Nephron progenitor cell (in vitro differentiated cells): ENCODE results near the gene ATG13.

ENCODE experiments used
- DNase-seq: peaks from one replicate; pipeline ENCODE4 v3.0.0; 2021
- H3K27ac Mint-ChIP-seq: 2 replicates; pipeline ENCODE4 v1.8.0; 2021; ENCODE audit warnings: mild to moderate bottlenecking, moderate library complexity, mixed read lengths
- H3K27me3 Mint-ChIP-seq: 2 replicates; pipeline ENCODE4 v1.8.0; 2021; ENCODE audit warnings: mild to moderate bottlenecking, low read depth, mixed read lengths; ENCODE audit not compliant: poor library complexity
- H3K36me3 Mint-ChIP-seq: 2 replicates; pipeline ENCODE4 v1.8.0; 2021; ENCODE audit warnings: low read depth, mixed read lengths
- H3K4me1 Mint-ChIP-seq: 2 replicates; pipeline ENCODE4 v1.8.0; 2021; ENCODE audit warnings: mixed read lengths
- H3K4me3 Mint-ChIP-seq: 2 replicates; pipeline ENCODE4 v1.8.0; 2021; ENCODE audit warnings: mild to moderate bottlenecking, moderate library complexity, mixed read lengths
- H3K9me3 Mint-ChIP-seq: 2 replicates; pipeline ENCODE4 v1.8.0; 2021; ENCODE audit warnings: mild to moderate bottlenecking, moderate library complexity, mixed read lengths
- TF ChIP-seq, protein P1 (sequence below): fragments of 200-600 bp; sonication (generic); IDR thresholded peaks from 2 replicates; pipeline ENCODE4 v1.5.0; 2021; ENCODE audit warnings: antibody characterized with exemption

Gene ATG13

DNA sequence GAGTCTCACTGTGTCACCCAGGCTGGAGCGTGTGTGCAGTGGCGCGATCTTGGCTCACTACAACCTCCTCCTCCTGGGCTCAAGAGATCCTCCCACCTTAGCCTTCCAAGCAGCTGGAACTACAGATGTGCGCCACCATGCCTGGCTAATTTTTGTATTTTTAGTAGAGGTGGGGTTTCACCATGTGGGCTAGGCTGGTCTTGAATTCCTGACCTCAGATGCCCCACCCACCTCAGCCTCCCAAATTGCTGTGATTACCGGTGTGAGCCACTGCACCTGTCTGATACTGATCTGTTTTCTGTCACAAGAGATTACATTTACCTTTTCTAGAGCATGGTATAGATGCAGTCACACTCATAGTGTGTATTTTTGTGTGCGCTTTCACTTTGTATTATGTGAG lies 11.6 kb downstream of the ATG13 start:
- peaks cover 42% of the 10 kb centered on the region for H3K36me3 Mint-ChIP-seq
- peaks cover 6% of the 10 kb centered on the region for H3K4me1 Mint-ChIP-seq
- no peak overlapping the region for H3K4me3 Mint-ChIP-seq
- no peaks in the 10 kb centered on the region for H3K9me3 Mint-ChIP-seq
- H3K27me3 Mint-ChIP-seq = no peaks in the 10 kb centered on the region
- TF ChIP-seq, protein P1, sequence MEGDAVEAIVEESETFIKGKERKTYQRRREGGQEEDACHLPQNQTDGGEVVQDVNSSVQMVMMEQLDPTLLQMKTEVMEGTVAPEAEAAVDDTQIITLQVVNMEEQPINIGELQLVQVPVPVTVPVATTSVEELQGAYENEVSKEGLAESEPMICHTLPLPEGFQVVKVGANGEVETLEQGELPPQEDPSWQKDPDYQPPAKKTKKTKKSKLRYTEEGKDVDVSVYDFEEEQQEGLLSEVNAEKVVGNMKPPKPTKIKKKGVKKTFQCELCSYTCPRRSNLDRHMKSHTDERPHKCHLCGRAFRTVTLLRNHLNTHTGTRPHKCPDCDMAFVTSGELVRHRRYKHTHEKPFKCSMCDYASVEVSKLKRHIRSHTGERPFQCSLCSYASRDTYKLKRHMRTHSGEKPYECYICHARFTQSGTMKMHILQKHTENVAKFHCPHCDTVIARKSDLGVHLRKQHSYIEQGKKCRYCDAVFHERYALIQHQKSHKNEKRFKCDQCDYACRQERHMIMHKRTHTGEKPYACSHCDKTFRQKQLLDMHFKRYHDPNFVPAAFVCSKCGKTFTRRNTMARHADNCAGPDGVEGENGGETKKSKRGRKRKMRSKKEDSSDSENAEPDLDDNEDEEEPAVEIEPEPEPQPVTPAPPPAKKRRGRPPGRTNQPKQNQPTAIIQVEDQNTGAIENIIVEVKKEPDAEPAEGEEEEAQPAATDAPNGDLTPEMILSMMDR = no peak
- H3K27ac Mint-ChIP-seq = peak overlapping the region; percentile 33
- no peak for DNase-seq

DNA sequence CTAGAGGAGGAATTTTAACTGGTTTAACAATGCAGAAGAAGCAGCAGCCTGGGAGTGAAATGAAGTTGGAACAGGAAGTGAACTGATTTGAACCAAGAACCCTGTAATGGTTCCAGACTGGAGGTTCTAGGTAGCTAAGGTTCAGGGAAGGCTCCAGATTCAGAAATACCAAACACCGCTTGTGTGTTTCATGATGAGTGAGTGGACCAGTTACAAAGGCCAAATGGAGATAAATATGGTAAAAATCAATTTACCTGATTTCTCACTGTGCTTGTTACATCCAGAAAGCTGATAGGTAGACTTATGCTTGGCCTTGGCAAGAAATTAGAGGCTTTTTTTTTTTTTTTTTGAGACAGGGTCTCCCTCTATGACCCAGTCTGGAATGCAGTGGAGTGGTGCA lies 12.9 kb downstream of the ATG13 start:
- DNase-seq = no peak
- TF ChIP-seq, protein P1 = no peak
- peaks cover 29% of the 10 kb centered on the region for H3K36me3 Mint-ChIP-seq
- no peaks in the 10 kb centered on the region for H3K9me3 Mint-ChIP-seq
- peaks cover 6% of the 10 kb centered on the region for H3K4me1 Mint-ChIP-seq
- no peaks in the 10 kb centered on the region for H3K27me3 Mint-ChIP-seq
- H3K4me3 Mint-ChIP-seq = no peak overlapping the region
- no peak overlapping the region for H3K27ac Mint-ChIP-seq

DNA sequence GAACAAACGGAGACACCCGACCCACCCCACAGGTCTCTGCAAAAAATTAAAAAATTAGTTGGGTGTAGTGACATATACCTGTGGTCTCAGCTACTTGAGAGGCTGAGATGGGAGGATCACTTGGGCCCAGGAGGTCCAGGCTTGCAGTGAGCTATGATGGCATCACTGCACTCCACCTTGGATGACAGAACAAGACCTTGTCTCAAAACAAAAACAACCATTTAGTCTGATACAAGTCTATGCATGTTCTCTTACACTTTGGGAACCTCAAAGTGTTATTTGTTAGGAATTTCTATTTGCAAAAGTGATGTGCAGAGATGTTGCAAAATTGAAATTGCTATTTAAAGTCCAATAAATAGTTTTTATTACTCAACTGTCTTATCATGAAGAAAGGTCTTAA lies 14.3 kb downstream of the ATG13 start:
- H3K4me1 Mint-ChIP-seq = peaks cover 6% of the 10 kb centered on the region
- TF ChIP-seq, protein P1 = no peak
- peaks cover 18% of the 10 kb centered on the region for H3K36me3 Mint-ChIP-seq

DNA sequence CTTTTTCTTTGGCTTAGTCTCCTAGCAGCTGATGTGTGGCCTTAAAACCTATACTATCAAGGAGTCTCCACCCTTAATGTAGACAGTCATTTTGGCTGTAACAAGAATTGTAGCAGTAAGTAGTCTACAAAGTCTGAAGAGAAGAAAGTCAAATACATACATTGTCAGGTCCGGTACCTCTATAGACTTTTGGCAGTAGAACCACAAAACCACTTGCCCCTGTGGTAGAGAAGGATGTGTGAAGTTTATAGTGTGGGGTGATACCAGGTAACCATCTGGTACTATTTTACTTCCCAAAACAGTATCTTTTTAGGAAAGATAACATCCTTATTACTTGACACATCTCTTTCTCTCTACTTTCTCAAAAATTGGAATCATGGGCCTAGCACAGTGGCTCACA lies 15.1 kb downstream of the ATG13 start:
- peaks cover 2% of the 10 kb centered on the region for H3K27me3 Mint-ChIP-seq
- H3K36me3 Mint-ChIP-seq = peaks cover 16% of the 10 kb centered on the region
- DNase-seq = no peak
- no peak overlapping the region for H3K27ac Mint-ChIP-seq
- no peaks in the 10 kb centered on the region for H3K9me3 Mint-ChIP-seq
- TF ChIP-seq, protein P1 = no peak
- H3K4me1 Mint-ChIP-seq = peaks cover 6% of the 10 kb centered on the region
- H3K4me3 Mint-ChIP-seq = no peak overlapping the region

More for the DNA sequence above, 14.3 kb downstream of the ATG13 start:
- Mint-ChIP-seq H3K27ac (no peak overlapping the region), H3K9me3 (no peaks in the 10 kb centered on the region), H3K4me3 (no peak overlapping the region), H3K27me3 (no peaks in the 10 kb centered on the region)
- no peak for DNase-seq

DNA sequence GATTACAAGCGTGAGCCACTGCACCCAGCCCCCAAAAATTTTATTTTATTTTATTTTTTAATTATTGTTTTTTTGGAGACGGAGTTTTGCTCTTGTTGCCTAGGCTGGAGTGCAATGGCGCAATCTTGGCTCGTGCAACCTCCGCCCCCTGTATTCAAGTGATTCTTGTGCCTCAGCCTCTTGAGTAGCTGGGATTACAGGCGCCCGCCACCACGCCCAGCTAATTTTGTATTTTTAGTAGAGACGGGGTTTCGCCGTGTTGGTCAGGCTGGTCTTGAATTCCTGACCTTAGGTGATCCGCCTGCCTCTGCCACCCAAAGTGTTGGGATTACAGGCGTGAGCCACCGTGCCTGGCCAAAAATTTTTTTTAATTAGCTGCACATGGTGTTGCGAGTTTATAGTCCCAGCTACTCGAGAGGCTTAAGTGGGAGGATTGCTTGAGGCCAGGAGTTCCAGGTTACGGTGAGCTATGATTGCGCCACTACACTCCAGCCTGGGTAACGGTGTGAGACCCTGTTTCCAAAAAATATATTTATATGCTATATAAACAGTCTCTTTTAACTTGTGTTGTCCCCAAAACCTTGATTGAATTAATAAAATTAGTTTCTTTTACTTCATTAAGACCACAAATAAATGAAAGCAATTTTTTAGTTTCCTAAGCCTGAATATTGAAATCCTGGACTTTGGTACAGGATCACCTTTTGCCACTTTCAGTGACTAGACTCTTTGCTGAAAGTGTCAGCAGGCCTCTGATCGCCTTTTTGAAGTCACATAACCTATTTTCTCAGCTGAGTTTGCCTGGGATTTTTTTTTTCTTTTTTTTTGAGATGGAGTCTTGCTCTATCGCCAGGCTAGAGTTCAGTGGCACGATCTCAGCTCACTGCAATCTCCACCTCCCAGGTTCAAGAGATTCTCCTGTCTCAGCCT lies 16.2 kb downstream of the ATG13 start:
- H3K27ac Mint-ChIP-seq = no peak overlapping the region
- peaks cover 4% of the 10 kb centered on the region for H3K27me3 Mint-ChIP-seq
- peaks cover 6% of the 10 kb centered on the region for H3K4me1 Mint-ChIP-seq
- no peak for DNase-seq
- H3K36me3 Mint-ChIP-seq = peaks cover 19% of the 10 kb centered on the region
- TF ChIP-seq, protein P1 = no peak
- H3K4me3 Mint-ChIP-seq = no peak overlapping the region
- H3K9me3 Mint-ChIP-seq = no peaks in the 10 kb centered on the region
